HG03342 (cell line): ENCODE measurements around the gene ATP1A3.
A peak's percentile ranks its signal among the peaks of the same experiment; 100 is the strongest.

Source experiments
- ATAC-seq: cut with Tn5 transposase; IDR thresholded peaks from one replicate; pipeline ENCODE4 v1.9.1; 2021; ENCODE audit warnings: mild to moderate bottlenecking, moderate library complexity; ENCODE audit not compliant: unreplicated experiment

Gene ATP1A3

GRCh38 chr19:41987141-41987860, 6.7 kb downstream of the ATP1A3 start:
- no peak for ATAC-seq

GRCh38 chr19:41984961-41985360, 9.1 kb downstream of the ATP1A3 start:
- ATAC-seq, result no peak

GRCh38 chr19:41981724-41982123, 12.3 kb downstream of the ATP1A3 start:
- no peak for ATAC-seq

DNA sequence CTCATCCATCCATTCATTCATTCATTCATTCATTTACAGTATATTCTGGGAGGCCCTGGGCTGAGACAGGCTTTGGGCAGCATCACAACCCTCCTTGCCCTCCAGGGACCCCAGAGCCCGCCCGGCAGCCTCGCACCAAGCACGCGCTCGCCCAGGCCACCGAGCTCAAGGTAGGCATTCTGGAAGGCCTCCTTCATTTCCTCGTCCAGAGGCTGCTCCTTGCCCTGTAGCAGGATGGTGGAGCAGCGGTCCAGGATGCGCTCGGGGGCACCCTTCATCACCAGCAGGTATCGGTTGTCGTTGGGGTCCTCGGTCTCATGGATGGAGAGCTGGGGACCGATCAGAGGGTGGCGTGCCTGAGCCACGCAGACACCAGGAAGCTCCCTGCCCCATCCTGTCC, 15.6 kb downstream of the ATP1A3 start:
- ATAC-seq, result no peak

DNA sequence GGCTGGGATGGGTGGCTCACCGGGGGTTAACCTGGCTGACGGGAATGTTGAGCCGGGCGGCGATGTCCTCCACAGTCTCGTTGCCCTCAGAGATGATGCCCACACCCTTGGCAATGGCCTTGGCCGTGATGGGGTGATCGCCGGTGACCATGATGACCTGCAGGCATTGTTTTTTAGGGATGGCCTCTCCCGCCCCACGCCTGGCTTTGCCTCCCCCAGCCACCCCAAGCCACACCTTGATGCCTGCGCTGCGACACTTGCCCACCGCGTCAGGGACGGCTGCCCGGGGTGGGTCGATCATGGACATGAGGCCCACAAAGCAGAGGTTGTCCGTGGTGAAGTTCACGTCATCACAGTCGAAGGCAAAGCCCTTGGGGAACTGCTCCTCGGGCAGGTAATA, 16.1 kb downstream of the ATP1A3 start:
- ATAC-seq, result no peak

- no peak for ATAC-seq
Observed at GRCh38 chr19:41974652-41975051, 19.4 kb downstream of the ATP1A3 start.

- ATAC-seq, result no peak
Observed at GRCh38 chr19:41971363-41971762, 22.7 kb downstream of the ATP1A3 start.

- ATAC-seq, result no peak
Observed at GRCh38 chr19:41969772-41970458, 24.1 kb downstream of the ATP1A3 start.

DNA sequence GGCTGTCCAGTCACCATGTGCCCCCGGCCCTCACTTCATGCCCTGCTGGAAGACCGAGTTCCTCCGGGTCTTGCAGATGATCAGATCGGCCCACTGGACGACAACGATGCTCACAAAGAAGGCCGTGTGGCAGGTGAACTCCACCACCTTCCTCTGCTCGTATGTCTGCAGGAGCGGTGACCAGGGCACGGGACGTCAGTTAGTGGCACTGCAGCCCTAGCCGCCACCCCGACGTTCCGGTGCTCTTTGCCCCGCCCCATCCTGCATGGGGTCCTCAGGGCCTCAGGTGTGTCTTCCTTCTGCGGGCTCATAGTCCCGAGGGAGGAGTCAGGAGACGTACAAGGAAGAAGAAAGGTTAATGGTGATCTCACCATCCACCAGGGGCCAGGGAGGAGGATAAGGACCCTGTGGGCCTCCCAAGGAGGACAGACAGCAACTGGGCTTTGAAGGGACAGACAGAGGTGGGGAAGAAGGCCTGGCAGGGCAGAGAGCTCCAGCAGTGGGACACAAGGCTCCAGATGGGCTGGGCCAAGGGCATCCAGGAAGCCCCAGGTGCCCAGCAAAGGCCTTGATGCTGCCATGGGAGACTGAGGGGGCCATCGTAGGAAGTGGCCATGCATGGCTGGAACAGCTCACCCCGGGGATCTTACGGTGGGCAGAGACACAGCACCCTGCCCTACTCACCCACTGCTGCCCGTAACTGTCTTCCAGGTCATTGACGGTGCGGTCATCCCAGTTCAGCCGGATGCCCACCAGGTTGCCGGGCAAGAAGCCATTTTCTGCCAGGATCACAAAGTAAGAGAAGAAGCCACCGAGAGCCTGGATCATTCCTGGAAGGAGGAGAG, 25.1 kb downstream of the ATP1A3 start:
- no peak for ATAC-seq

DNA sequence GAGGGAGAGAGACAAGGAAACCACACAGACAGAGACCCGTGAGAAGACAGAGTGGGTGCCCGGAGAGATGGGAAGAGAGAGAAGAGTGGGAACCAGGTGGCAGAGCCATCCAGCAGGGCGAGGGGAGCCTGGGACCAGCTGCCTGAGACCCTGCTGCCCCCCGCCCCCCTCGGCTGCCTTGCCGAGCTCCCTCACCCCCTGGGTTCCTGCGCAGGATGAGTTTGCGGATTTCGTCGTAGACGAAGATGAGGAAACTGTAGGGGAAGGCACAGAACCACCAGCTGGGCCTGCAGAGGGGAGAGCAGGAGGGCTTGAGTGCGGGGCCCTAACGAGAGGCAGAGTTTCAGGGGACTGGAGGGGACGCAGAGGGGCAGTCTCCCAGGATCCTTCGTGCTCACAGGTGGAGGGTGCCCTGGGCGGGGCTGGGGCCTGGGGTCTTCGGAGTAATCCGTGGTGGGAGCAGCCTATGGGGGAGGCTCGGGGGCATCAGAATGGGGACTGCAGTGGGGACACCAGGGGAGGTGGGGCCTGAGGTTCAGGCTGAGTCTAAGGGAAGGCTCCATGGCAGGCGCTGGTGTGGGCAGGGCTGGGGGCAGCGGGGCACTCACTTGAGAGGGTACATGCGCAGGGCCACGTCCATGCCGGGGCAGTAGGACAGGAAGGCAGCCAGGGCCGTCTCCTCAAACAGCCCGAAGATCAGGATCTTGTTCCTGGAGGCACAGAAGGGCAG, 26.8 kb downstream of the ATP1A3 start:
- ATAC-seq, result no peak

- no peak for ATAC-seq
Observed at GRCh38 chr19:41965106-41965505, 28.9 kb downstream of the ATP1A3 start.

- no peak for ATAC-seq
Observed at GRCh38 chr19:41960973-41961372, 33.1 kb downstream of the ATP1A3 start.

- peak; percentile 83 for ATAC-seq
Observed at GRCh38 chr19:41959056-41960053, 34.7 kb downstream of the ATP1A3 start, which contains the start of gene RABAC1. TSS of gene RABAC1 (minus strand) at chr19:41959321. CDS start at chr19:41959292, 29 bp downstream.

DNA sequence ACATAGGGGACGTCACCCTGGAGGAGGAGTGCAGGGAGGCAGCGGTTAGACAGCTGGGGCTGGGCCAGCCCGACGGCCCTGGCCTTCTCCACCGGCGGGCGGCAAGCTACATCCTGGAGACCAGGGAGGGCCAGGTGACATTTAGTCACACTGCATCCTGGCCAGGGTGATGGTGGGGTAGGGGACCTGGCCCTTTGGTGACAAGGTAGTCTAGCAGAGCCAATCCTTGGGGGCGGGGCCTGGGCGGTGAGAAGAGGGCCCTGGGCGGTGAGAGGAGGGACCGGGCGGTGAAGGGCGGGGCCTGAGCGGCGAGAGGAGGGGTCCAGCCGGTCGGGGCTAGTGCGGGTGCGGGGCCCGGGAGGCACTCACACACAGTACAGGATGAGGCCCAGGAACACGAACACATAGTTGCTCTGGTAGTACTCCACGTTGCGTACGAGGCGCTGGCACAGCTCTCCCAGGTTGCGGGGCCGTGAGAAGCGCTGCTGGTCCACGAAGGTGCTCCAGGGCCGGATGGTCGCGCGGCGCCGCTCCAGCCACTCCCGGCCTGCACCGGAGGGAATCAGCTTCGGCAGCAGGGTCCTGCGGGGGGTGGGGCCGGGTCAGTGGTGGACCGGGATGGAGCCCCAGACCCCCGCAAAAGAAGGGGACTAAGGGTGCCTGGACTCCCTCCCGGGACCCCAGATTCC, 35.5 kb downstream of the ATP1A3 start:
- no peak for ATAC-seq

DNA sequence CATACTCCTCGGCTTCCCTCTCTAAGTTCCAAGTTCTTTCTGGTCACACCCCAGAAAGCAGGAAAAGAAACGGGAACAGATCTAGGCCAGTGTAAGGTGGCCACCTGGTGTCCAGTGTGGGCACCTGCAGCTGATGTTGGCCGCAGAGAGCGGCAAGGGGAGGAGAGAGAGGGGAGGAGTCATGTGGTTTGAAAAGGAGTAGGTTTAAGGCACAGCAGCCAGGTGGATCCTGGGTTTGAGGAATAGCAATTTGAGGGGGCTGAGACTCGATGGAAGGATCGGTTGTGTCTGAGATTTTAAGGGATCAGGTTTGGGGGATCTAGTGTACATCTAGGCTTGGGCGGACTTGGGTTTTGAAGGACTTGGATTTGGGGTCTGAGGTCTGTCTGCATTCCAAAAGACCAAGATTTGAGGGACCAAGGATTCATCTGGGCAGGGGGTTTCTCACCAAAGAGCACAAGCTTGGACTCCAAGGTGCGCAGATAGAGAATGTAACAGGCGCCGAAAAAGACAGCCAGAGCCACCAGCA, 36.1 kb downstream of the ATP1A3 start:
- ATAC-seq, result no peak

GRCh38 chr19:41957161-41957837, 36.7 kb downstream of the ATP1A3 start:
- ATAC-seq, result no peak

DNA sequence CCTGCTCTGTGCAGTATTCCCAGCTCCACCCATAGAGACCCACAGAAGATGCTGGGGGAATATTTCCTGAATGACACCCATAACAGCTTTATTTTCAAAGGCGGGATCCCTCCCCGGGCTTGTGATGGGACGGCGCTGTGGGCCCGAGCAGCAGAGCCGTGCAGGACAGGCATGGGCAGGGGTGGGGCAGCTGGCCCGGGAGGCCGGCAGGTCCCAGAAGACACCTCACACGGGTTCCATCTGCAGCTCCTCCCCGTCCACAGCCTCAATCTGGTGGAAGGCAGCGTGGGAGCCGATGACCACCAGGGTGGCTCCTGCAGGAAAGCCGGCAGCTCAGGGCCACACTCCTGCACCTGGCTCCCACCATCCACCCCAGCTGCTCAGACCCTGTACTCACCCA, 37.4 kb downstream of the ATP1A3 start:
- no peak for ATAC-seq

- ATAC-seq, result no peak
Observed at GRCh38 chr19:41955521-41955920, 38.5 kb downstream of the ATP1A3 start.
